Tongue (tissue), 2 donors: Measurements from ENCODE around the gene BEGAIN. TPM values are rescaled to one million over a fixed set of nuclear protein-coding genes. Genes with fewer than 3 reads are reported as not detected.

Experiments used
- DNase-seq: peaks from one replicate; pipeline ENCODE4 v3.0.0-alpha.2; 2015
- total RNA-seq: library from RNA; depleted of rRNA; stranded (reverse); fragments of >200 nt; gene quantifications from one replicate; pipeline ENCODE4 v1.2.3, GENCODE V29; 2014

Gene BEGAIN
- total RNA-seq, 1 donor from 2014 or later = 3.3 TPM

GRCh38 chr14:100535287-100536120 lies 51.7 kb downstream of the BEGAIN start:
- DNase-seq = no peak

GRCh38 chr14:100534528-100535286 lies 52.5 kb downstream of the BEGAIN start:
- no peak for DNase-seq

GRCh38 chr14:100533656-100534485 lies 53.3 kb downstream of the BEGAIN start:
- no peak for DNase-seq

GRCh38 chr14:100532906-100533655 lies 54.1 kb downstream of the BEGAIN start:
- peak; percentile 41 for DNase-seq

- DNase-seq = peak; percentile 30
Observed at GRCh38 chr14:100532154-100532861, 54.9 kb downstream of the BEGAIN start.

- no peak for DNase-seq
Observed at GRCh38 chr14:100531152-100532121, 55.8 kb downstream of the BEGAIN start.

DNA sequence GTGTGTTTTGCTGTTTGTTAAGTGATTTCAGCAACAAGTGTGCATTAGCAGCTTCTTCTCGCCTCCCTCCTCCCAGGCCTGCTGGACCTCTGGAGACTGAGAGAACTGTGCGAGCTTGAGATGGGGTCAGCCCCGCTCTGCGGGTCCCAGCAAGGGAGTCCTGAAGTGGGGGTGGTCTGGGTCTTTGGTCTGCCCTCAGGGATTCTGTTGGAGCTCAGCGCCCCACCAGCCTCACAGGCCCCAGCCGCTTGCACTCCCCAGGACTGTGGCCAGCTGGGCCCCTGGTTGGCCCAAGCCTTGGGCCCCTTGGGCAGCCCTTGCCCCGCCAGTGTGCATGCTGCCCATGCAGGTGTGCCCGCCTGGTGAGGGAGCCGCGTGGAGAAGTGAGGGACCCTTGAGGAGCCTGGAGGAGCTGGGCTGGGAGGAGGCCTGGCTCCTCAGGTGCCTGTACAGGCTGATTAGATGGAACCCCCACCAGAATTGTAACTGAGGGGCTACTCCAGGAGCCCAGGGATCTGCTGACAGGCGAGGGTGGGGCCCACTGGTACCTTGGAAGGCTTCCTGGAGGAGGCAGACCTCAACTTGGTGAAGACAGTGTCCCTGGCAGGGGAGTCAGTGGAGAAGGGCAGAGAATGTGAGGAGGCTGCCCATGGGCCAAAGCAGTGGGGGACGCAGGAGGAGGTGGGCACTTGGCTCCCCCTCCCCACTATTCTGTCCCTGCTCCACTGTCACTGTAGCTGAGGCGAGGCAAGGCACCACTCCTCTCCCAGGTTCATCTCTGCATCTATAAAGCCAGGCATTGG lies 56.7 kb downstream of the BEGAIN start:
- no peak for DNase-seq

DNA sequence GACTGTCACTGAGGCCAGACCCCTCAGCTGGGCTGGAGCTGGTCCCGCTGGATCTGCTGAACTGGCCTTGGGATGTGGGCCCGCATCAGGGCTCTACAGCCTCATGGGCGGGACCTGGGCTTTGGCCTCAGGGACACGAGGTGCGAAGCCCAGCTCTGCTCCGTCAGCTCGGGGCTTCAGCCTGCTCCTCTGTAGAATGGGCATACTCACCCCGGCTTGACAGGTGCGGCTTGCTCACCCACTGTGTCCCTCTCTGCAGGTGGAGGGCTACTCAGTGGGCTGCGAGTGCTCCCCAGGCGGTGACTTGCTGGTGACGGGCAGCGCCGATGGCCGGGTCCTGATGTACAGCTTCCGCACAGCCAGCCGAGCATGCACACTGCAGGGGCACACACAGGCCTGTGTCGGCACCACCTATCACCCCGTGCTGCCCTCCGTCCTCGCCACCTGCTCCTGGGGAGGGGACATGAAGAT lies 57.6 kb downstream of the BEGAIN start:
- DNase-seq = no peak

- no peak for DNase-seq
Observed at GRCh38 chr14:100528962-100529560, 58.2 kb downstream of the BEGAIN start.

GRCh38 chr14:100526632-100527031 lies 60.6 kb downstream of the BEGAIN start:
- DNase-seq = no peak

DNA sequence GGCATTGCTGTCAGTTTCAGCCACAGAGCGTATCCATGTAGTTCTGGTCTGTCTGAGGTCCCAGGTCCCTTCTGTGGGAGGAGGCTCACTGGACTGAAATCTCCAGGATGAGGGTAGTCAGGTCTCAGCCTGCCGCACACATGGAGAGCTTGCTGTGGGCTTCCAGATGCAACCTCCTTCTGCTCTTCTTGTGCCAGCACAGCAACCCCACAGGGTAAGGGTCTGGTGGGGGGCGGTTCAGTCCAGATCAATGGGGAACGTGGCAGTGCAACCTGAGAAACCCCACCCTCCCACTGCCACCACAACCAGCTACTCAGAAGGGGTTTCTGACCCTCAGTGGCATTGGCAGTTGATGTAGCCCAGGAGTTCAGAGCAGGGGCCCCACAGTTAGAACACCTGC lies 61.2 kb downstream of the BEGAIN start:
- no peak for DNase-seq

- no peak for DNase-seq
Observed at GRCh38 chr14:100525615-100526014, 61.6 kb downstream of the BEGAIN start.

- DNase-seq = peak; percentile 68
Observed at GRCh38 chr14:100524933-100525243, 62.3 kb downstream of the BEGAIN start.

- no peak for DNase-seq
Observed at GRCh38 chr14:100524233-100524932, 62.8 kb downstream of the BEGAIN start.

GRCh38 chr14:100523843-100524169 lies 63.4 kb downstream of the BEGAIN start:
- no peak for DNase-seq

GRCh38 chr14:100523131-100523842 lies 63.9 kb downstream of the BEGAIN start:
- no peak for DNase-seq

GRCh38 chr14:100522616-100523099 lies 64.6 kb downstream of the BEGAIN start:
- peak; percentile 39 for DNase-seq
